ENCODE measurements around the gene EGFL8.
"Not testable (repeated sequence)": the region's sequence is repeated elsewhere in the genome, so short reads cannot be mapped to it uniquely, and the experiment has no call there.

The EGFL8 gene

DNA sequence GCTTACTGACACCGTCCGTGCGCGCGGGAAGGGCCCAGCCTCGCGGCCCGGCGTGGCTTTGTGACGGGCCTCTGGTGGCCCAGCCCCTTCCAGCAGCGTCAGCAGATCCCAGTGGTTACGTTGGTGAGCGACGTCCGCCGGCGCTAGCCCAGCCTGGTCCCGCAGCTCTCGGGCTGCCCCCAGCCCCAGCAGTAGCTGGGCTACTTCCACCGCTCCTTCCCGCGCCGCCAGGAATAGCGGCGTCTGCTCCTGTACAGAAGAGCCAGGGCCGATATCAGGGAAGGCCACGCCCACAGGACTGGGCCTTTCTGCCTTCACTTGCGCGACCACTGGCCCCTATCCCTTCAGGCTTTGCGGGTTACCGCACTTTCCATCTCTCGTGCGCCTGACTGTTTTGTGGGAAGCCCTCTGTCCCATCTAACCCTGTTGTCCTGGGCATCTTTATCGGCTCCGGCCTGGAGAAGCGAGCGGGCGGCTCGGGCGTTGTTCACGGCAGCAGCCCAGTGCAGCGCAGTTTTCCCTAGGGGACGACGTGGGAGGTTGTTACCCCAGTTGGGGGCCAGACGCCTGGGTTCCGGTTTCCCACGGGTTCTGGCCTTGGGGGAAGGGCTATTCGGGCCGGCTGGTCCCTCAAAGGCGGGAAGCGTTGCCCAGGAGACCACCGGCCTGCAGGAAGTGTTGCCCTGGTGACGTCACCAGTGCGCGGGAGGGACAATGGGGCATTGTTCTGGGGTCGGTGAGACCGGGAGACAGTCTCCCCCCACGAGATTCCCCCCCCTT lies 31.7 kb downstream of the EGFL8 start:
- peak; percentile 64 to 66 for DNase-seq (ENCODE audit: low read depth in 2 of 2)

GRCh38 chr6:32196682-32197616 lies 32.6 kb downstream of the EGFL8 start:
- DNase-seq (ENCODE audit: low read depth in 2 of 2) = no peak

- no peak for DNase-seq (ENCODE audit: low read depth in 2 of 2)
Observed at GRCh38 chr6:32198345-32198696, 33.9 kb downstream of the EGFL8 start.

DNA sequence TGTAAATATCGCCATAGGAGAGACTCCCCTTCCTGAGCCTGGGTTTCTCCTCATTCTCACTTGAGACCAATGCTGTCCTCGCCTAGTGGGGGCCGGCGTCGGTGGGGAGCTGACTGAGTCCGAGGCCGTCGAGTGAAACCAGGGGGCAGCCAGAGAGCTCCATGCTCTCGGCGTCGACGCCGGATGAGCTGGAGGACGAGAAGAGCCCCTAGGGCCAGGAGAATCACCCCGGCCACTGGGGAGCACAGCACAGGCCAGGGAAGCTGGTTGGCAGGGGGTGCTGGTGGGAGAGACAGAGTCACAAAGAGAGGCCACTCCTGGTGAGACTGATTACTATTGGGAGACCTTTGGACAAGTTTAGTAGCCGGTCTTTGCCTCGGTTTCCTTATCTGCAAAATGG lies 34.5 kb downstream of the EGFL8 start:
- DNase-seq (ENCODE audit: low read depth in 2 of 2) = no peak

DNA sequence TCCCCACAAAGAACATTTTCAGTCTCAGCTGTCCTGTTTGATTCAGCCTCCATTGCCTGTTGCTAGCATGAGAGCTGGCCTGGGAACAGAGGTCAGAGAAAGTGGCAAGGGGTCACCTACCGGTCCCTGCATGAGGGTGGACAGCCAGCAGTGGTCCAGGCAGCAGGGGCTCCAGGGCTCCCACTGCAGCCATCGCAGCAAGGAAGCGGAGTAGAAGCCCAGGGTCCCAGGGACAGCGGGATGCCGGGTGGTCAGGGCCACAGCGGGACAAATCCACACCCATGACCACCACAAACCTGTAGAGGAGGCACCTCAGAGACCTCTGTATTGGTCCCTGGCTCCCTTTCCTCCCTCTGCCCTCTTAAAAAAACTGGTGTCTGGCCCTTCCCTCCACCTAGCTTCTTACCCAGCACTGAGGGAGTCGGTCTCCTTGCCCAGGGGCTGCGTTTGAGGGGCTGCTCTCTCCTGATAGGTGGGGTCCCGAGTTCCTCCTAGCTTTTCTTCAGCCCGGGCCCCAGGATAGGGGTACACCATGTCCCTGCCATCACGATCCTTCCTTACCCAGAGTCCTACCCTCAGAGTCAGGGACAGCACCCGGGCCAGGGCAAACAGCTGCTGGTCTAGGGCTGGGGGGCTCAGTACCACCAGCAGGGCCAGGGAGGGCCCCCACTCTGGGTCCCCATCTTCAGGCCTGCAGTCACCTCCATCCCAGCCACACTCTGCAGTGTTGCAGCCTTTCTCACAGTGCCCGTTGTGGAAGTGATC lies 36.5 kb downstream of the EGFL8 start:
- DNase-seq (ENCODE audit: low read depth in 2 of 2) = no peak

DNA sequence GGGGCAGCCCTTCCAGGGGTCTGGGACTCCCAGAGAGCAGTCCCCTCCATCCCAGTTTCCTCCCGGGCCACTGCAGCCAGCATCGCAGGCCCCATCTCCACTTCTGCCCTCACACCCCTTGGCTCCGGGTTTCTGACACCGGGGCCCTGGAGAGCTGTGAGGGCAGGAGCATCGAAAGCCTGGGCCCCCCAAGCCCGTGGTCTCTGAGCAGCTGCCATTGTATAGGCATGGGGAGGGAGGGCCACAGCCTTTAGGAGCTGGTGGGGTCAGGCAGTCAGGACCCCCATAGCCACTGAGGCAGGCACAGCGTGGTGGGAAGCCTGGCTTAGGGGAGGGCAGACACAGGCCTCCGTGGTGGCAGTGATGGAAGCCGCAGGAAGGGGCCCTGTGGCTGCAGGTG lies 37.8 kb downstream of the EGFL8 start:
- DNase-seq (ENCODE audit: low read depth in 2 of 2) = no peak

DNA sequence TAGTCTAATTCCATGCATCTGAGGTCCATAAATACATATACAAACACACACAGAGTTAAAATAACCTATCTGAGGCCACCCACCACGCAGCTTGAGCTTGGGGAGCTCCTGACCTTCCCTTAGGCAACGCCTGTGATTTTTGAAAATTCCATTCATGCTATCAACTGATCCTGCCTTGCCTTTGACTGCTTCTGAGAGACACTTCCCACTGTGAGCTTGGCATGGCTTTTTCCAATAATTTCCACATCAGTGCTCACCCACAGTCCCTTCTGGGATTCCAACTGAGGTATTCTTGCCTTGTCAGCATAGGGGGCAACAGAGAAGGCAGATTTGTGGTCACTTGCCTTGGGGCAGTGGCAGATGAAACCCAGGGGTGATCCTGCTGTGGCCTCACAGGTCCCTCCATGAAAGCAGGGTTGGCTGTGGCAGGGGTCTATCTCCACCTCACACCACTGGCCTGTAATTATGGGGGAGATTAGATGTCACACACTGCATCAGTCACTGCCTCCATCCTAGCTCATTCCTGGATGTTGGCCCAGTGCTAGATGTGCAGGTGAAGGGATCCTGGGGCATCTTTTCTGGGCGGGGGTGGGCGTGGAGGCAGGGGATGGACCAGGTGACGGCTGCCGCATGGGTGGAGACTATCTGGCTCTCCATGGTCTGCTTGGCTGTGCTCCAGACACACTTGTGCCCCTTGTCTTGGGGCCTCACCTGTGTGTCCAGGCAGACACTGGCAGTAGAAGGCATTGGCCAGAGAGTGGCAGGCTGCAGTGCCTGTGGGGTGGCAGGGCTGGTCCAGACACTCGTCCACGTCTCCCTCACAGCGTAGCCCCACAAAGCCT lies 39.3 kb downstream of the EGFL8 start:
- no peak for DNase-seq (ENCODE audit: low read depth in 2 of 2)

DNA sequence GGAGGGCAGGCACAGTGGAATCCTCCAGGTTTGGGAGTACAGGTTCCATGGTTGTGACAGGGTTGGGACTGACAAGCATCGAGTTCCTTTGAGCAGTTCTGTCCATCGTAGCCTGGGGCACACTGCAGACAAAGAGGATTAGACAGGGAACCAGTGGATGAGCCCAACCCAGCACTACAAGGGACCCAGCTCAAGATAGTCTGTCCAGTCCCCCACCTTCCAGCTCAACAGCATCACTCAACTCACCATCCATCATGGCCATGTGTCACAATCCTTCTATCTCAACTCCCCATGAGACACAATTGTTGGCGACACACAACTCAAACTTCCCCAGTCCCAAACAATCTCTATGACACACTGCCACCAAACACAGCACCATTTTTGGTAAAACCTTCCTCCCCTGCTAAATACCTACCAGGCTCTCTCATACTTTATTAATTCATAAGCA lies 39.9 kb downstream of the EGFL8 start:
- DNase-seq (ENCODE audit: low read depth in 2 of 2) = no peak

DNA sequence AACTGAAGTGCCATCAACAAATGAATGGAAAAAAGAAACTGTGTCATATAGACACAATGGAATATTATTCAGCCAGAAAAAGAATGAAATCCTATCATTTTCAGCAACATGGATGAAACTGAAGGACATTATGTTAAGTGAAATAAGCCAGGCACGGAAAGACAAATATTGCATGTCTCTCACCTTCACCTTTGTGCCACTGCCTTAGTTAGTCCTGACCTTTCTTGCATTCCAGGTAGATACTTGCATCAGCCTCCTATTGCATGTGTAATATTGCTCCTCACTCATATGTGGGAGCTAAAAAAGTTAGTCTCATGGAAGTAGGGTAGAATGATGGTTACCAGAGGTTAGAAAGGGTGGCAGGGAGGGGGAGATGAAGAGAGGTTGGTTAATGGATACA lies 44.6 kb downstream of the EGFL8 start:
- DNase-seq (ENCODE audit: low read depth in 2 of 2) = no peak

DNA sequence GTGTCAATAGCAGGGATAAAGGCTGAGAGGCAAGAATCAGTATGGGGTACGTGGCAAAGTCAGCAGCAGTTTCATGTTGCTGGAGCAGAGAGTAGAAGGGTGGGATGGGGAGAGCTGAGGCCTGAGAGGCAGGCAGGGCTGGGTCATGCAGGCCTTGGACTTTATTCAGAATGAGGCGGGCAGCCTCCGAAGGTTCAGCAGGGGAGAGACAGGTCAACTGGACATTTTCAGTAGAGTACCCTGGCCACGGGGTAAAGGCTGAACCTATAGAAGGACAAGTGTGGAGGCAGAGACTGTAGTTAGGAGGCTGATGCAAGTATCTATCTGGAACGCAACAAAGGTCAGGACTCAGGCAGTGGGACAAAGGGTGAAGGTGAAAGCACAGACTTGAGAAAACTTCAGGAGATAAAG lies 45.8 kb downstream of the EGFL8 start:
- DNase-seq (ENCODE audit: low read depth in 2 of 2) = no peak

DNA sequence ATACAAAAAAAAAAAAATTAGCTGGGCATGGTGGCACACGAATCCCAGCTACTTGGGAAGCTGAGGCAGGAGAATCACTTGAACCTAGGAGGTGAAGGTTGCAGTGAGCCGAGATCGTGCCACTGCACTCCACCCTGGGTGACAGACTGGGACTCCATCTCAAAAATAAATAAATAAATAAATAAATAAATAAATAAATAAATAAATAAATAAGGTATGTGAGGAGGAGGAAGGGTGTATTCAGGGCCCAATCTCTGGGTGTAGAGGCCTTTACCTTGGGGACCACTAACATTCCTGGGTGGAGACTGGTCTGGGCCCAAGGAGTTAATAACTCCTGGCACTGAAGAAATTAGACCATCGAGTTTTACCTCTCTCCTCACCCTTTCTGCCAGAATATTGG lies 47.0 kb downstream of the EGFL8 start:
- DNase-seq (ENCODE audit: low read depth in 2 of 2) = not testable (repeated sequence)

GRCh38 chr6:32212076-32212760 lies 47.8 kb downstream of the EGFL8 start:
- DNase-seq (ENCODE audit: low read depth in 2 of 2) = no peak

DNA sequence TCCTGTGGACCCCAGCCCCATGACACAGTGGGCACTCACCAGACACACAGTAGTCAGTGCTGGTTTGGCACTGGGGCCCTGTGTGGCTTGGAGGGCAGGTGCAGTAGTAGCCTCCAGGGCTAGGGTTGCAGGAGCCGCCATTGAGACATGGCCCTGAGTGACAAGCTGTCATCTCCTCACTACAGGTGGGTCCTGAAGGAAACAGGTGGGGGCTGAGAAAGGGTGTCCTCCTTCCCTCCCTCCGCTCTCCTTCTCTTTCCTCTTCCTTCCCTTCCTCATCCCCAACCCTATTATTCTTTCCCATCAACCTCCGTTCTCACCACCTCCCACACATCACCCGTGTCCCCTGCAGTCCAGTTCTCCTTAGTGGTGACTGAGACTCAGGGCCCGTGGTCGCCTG lies 49.3 kb downstream of the EGFL8 start:
- DNase-seq (ENCODE audit: low read depth in 2 of 2) = no peak

DNA sequence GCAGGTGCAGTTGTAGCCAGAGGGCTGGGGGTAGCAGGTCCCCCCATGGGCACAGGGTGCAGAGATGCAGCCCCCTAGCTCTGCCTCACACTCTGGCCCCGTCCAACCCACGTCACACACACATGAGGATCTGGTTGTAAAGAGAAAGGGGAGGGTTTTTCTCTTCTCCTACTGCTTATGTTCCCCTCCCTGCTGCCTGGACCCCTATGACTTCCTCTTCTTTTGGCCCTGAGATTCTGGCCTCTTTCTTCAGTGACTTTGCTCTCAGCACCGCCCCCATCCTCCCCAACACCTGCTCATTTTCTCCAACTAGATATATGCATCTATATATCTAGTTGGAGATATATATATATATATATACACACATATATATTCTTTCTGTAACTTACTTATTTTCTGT lies 49.7 kb downstream of the EGFL8 start:
- no peak for DNase-seq (ENCODE audit: low read depth in 2 of 2)

GRCh38 chr6:32215617-32216016 lies 51.2 kb downstream of the EGFL8 start:
- DNase-seq (ENCODE audit: low read depth in 2 of 2) = no peak

DNA sequence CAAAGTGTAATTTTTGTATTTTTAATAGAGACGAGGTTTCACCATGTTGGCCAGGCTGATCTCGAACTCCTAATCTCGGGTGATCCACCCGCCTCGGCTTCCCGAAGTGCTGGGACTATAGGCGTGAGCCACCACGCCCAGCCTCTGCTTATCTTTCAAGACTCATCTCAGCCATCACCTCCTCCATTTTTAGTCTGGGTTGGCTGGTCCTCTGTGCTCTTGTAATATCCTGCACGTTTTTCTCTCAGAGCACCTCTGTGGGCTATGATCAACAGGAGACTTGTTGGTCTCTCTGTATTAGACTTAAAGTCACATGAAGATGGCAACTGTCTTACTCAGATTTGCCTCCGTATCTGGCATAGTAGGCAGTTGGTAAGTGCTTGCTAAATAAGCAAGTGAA lies 51.9 kb downstream of the EGFL8 start:
- no peak for DNase-seq (ENCODE audit: low read depth in 2 of 2)

GRCh38 chr6:32216998-32217397 lies 52.6 kb downstream of the EGFL8 start:
- no peak for DNase-seq (ENCODE audit: low read depth in 2 of 2)

Data from stimulated activated CD8-positive, alpha-beta memory T cell treated with anti-CD3 and anti-CD28 coated beads, Interleukin-15, amount 100 ng/mL, for 48 hours (primary cell).